ENCODE measurements around the gene MUC13.

DNA sequence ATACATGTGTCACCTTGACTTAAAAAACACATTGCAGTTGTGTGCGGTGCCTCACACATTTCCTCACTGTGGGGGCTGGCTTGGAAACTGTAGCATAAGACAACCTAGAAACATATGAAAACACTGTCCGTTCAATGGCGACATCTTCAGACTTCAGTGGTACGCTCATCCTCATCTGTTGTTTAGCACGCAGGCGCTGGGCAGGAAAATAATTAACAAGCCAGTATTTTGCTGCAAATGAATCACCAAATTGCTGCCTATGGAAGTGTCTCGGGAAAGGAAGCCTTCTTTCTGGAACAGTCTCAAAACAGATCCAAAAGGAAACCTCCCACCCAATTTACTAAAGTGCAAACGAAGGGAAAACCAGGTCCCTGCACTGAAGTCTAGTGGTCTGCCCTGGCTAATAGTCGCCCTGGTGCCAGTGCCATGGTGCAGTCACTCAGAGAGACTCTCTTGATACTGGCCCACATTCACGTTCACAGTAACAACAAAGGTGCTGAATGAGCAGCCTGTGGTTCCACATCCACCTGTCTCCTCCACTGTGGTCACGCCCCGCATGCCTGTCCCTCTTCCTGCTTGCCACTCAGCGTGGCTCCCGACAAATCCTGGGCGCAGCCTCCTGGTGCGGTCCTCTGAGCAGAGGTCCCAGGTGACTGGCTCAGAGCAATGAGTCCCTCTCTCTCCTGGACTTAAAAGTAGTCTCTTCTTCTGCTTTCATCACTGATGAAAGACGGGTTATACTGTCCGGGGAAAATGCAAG lies 35.6 kb upstream of the MUC13 start:
- TF ChIP-seq CHD1 (IDR thresholded peaks at IDR 0.05; ENCODE audit: low read depth, low read length) (no peak), POLR2A (IDR thresholded peaks at IDR 0.05; ENCODE audit: low read depth, low read length) (no peak), RFX5 (IDR thresholded peaks at IDR 0.05; ENCODE audit: low read depth, low read length) (no peak), MXI1 (IDR thresholded peaks at IDR 0.05; ENCODE audit: borderline replicate concordance, low read depth, low read length) (no peak), FOS (IDR thresholded peaks at IDR 0.05; ENCODE audit: low read depth, low read length) (no peak), CEBPB (IDR thresholded peaks at IDR 0.05; ENCODE audit: low read depth, low read length) (no peak), RCOR1 (IDR thresholded peaks at IDR 0.05; ENCODE audit: insufficient replicate concordance, low read length) (no peak), MAZ (IDR thresholded peaks at IDR 0.05; ENCODE audit: borderline replicate concordance, low read depth, low read length) (no peak), MAFK (IDR thresholded peaks at IDR 0.05; ENCODE audit: low read depth, low read length) (no peak), RAD21 (IDR thresholded peaks at IDR 0.05; ENCODE audit: low read length) (no peak), SMC3 (IDR thresholded peaks at IDR 0.05; ENCODE audit: low read depth, low read length) (no peak)
- TF ChIP-seq, protein P1, sequence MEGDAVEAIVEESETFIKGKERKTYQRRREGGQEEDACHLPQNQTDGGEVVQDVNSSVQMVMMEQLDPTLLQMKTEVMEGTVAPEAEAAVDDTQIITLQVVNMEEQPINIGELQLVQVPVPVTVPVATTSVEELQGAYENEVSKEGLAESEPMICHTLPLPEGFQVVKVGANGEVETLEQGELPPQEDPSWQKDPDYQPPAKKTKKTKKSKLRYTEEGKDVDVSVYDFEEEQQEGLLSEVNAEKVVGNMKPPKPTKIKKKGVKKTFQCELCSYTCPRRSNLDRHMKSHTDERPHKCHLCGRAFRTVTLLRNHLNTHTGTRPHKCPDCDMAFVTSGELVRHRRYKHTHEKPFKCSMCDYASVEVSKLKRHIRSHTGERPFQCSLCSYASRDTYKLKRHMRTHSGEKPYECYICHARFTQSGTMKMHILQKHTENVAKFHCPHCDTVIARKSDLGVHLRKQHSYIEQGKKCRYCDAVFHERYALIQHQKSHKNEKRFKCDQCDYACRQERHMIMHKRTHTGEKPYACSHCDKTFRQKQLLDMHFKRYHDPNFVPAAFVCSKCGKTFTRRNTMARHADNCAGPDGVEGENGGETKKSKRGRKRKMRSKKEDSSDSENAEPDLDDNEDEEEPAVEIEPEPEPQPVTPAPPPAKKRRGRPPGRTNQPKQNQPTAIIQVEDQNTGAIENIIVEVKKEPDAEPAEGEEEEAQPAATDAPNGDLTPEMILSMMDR (conservative IDR thresholded peaks at IDR 0.05; ENCODE audit: low read depth, low read length): no peak
- TF ChIP-seq, protein P2, sequence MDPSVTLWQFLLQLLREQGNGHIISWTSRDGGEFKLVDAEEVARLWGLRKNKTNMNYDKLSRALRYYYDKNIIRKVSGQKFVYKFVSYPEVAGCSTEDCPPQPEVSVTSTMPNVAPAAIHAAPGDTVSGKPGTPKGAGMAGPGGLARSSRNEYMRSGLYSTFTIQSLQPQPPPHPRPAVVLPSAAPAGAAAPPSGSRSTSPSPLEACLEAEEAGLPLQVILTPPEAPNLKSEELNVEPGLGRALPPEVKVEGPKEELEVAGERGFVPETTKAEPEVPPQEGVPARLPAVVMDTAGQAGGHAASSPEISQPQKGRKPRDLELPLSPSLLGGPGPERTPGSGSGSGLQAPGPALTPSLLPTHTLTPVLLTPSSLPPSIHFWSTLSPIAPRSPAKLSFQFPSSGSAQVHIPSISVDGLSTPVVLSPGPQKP (IDR thresholded peaks at IDR 0.05; ENCODE audit: borderline replicate concordance, low read depth, low read length): no peak
- TF ChIP-seq, protein P3, sequence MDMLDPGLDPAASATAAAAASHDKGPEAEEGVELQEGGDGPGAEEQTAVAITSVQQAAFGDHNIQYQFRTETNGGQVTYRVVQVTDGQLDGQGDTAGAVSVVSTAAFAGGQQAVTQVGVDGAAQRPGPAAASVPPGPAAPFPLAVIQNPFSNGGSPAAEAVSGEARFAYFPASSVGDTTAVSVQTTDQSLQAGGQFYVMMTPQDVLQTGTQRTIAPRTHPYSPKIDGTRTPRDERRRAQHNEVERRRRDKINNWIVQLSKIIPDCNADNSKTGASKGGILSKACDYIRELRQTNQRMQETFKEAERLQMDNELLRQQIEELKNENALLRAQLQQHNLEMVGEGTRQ (IDR thresholded peaks at IDR 0.05; ENCODE audit: low read depth, low read length): no peak
